HEK293 (cell line): Measurements from ENCODE around the gene GPR153.

Experiments
- CTCF ChIA-PET: fragments of 350-600 bp; formaldehyde crosslinking; extraction: SDS; loops from one replicate; lab custom pipeline; 2021; ENCODE audit warnings: antibody characterized with exemption; lab: Yijun Ruan, JAX
- POLR2A ChIA-PET: fragments of 300-600 bp; formaldehyde crosslinking; extraction: SDS; loops from one replicate; lab custom pipeline; 2020; ENCODE audit warnings: antibody characterized with exemption, inconsistent platforms; lab: Yijun Ruan, JAX
- H3K27ac ChIP-seq: fragments of 200-500 bp; sonication (Bioruptor generic); 2 replicates; pipeline ENCODE4 v1.5.1; 2014; ENCODE audit warnings: low read depth, low read length, control low read depth, inconsistent platforms; ENCODE audit errors: extremely low read depth
- H3K36me3 ChIP-seq, 2 experiments: fragments of 200-500 bp in 1 of 2; sonication (Bioruptor generic) in 1 of 2; 1 replicate in 1 of 2; 2 replicates in 1 of 2; pipeline ENCODE4 v1.5.1; 2014 to 2017; ENCODE audit warnings: inconsistent platforms in 2 of 2, low read length in 2 of 2; ENCODE audit not compliant: control insufficient read depth in 2 of 2, insufficient read depth in 1 of 2
- H3K4me1 ChIP-seq: fragments of 200-500 bp; sonication (Bioruptor generic); 2 replicates; pipeline ENCODE4 v1.5.1; 2014; ENCODE audit warnings: mild to moderate bottlenecking, low read length, inconsistent platforms; ENCODE audit not compliant: control insufficient read depth, insufficient read depth
- H3K4me3 ChIP-seq: 2 replicates; pipeline ENCODE4 v1.5.1; 2011; ENCODE audit warnings: low read depth, mild to moderate bottlenecking, control low read depth, low read length, moderate library complexity
- H3K9me3 ChIP-seq: fragments of 200-500 bp; sonication (Bioruptor generic); 2 replicates; pipeline ENCODE4 v1.5.1; 2014; ENCODE audit warnings: low read depth, low read length, inconsistent platforms; ENCODE audit not compliant: control insufficient read depth, insufficient read depth
- HOXD13 ChIP-seq: sonication (generic); formaldehyde crosslinking; IDR thresholded peaks from 2 replicates; pipeline ENCODE4 v1.8.0; 2022; ENCODE audit warnings: missing genetic modification reagents, borderline replicate concordance
- MEIS1 ChIP-seq: sonication (generic); formaldehyde crosslinking; IDR thresholded peaks from 2 replicates; pipeline ENCODE4 v1.8.1; 2022; ENCODE audit warnings: missing genetic modification reagents, mild to moderate bottlenecking, borderline replicate concordance
- MZF1 ChIP-seq: fragments of 450-650 bp; formaldehyde crosslinking; IDR thresholded peaks from 2 replicates; pipeline ENCODE4 v1.5.1; 2017; ENCODE audit warnings: missing biosample characterization, missing genetic modification characterization, borderline replicate concordance
- PRDM10 ChIP-seq: fragments of 450-650 bp; formaldehyde crosslinking; IDR thresholded peaks from 2 replicates; pipeline ENCODE4 v1.5.1; 2016; ENCODE audit warnings: missing biosample characterization, missing genetic modification characterization
- ZBTB17 ChIP-seq: fragments of 450-650 bp; formaldehyde crosslinking; IDR thresholded peaks from 2 replicates; pipeline ENCODE4 v1.5.1; 2016; ENCODE audit warnings: missing biosample characterization, missing genetic modification characterization
- ZNF112 ChIP-seq: fragments of 450-650 bp; formaldehyde crosslinking; IDR thresholded peaks from 2 replicates; pipeline ENCODE4 v1.5.0; 2017; ENCODE audit warnings: missing biosample characterization, missing genetic modification characterization
- ZNF121 ChIP-seq: fragments of 450-650 bp; formaldehyde crosslinking; IDR thresholded peaks from 2 replicates; pipeline ENCODE4 v1.5.1; 2016; ENCODE audit warnings: missing biosample characterization, missing genetic modification characterization
- ZNF132 ChIP-seq: fragments of 450-650 bp; formaldehyde crosslinking; IDR thresholded peaks from 2 replicates; pipeline ENCODE4 v1.5.1; 2017; ENCODE audit warnings: missing biosample characterization, missing genetic modification characterization, borderline replicate concordance
- ZNF274 ChIP-seq, 2 experiments: fragments of 200-500 bp in 1 of 2; fragments of 450-650 bp in 1 of 2; sonication (Bioruptor generic) in 1 of 2; formaldehyde crosslinking in 1 of 2; IDR thresholded peaks; 2 replicates each; pipeline versions ENCODE4 v1.5.1 to v1.6.1; 2014 to 2016; ENCODE audit warnings: borderline replicate concordance in 1 of 2, inconsistent platforms in 1 of 2, low read length in 1 of 2, missing biosample characterization in 1 of 2, missing genetic modification characterization in 1 of 2
- ZNF416 ChIP-seq: fragments of 450-650 bp; formaldehyde crosslinking; IDR thresholded peaks from 2 replicates; pipeline ENCODE4 v1.5.1; 2016; ENCODE audit warnings: missing biosample characterization, missing genetic modification characterization
- ZNF473 ChIP-seq: fragments of 450-650 bp; formaldehyde crosslinking; IDR thresholded peaks from 2 replicates; pipeline ENCODE4 v1.5.1; 2017; ENCODE audit warnings: missing biosample characterization, missing genetic modification characterization
- ZNF518A ChIP-seq: fragments of 450-650 bp; formaldehyde crosslinking; conservative IDR thresholded peaks from 2 replicates; pipeline ENCODE4 v1.5.1; 2016; ENCODE audit warnings: low read depth, missing biosample characterization, missing genetic modification characterization
- ZNF561 ChIP-seq: fragments of 450-650 bp; IDR thresholded peaks from 2 replicates; pipeline ENCODE4 v1.5.1; 2018; ENCODE audit warnings: missing biosample characterization, missing genetic modification characterization, borderline replicate concordance
- ZNF621 ChIP-seq: fragments of 450-650 bp; formaldehyde crosslinking; IDR thresholded peaks from 2 replicates; pipeline ENCODE4 v1.5.1; 2017; ENCODE audit warnings: missing biosample characterization, missing genetic modification characterization
- ZSCAN30 ChIP-seq: fragments of 450-650 bp; IDR thresholded peaks from 2 replicates; pipeline ENCODE4 v1.5.1; 2018; ENCODE audit warnings: missing biosample characterization, mild to moderate bottlenecking, missing genetic modification characterization, moderate library complexity
- ZXDB ChIP-seq: fragments of 450-650 bp; formaldehyde crosslinking; IDR thresholded peaks from 2 replicates; pipeline ENCODE4 v1.5.1; 2016; ENCODE audit warnings: missing biosample characterization, missing genetic modification characterization

GPR153 gene

GRCh38 chr1:6248161-6248776 is 12.6 kb downstream of the GPR153 start:
- no peak for TF ChIP-seq ZSCAN30
- TF ChIP-seq ZNF132 (tag by site-specific recombination) = no peak
- no peak for TF ChIP-seq ZNF112 (tag by site-specific recombination)
- TF ChIP-seq PRDM10 (tag by site-specific recombination) = no peak
- TF ChIP-seq ZNF621 = no peak
- TF ChIP-seq ZBTB17 (tag by site-specific recombination) = no peak
- TF ChIP-seq ZNF473 (tag by site-specific recombination) = no peak
- TF ChIP-seq HOXD13 (CRISPR knock-in tag) = no peak
- no peak for TF ChIP-seq ZNF274 (IDR thresholded peaks at IDR 0.05; ENCODE audit: low read length)
- no peak for TF ChIP-seq ZNF274 (tag by site-specific recombination; IDR thresholded peaks at IDR 0.05; ENCODE audit: borderline replicate concordance)
- TF ChIP-seq ZNF416 = no peak
- no peak for TF ChIP-seq ZNF518A (tag by site-specific recombination)
- TF ChIP-seq MZF1 (tag by site-specific recombination) = no peak
- TF ChIP-seq, all 188 proteins: peak for 0
- no peaks in the 10 kb centered on the region for H3K9me3 ChIP-seq
- CTCF ChIA-PET = interaction anchor here (0.6 to 9.2 kb wide), 13 partner anchors 8 to 236 kb away, joined by 3 to 181 read pairs (median 14); no protein-coding TSS in a partner anchor
- H3K36me3 ChIP-seq = no peaks in the 10 kb centered on the region
- no peaks in the 10 kb centered on the region for H3K4me1 ChIP-seq
- POLR2A ChIA-PET = no interaction called here
- H3K4me3 ChIP-seq = no peak overlapping the region
- H3K27ac ChIP-seq = no peak overlapping the region

- ChIA-PET POLR2A (no interaction called here), CTCF (interaction anchor here (0.6 to 9.2 kb wide), 39 partner anchors 8 to 288 kb away, joined by 3 to 181 read pairs (median 5); partner anchors contain the start of gene RNF207)
- Histone ChIP-seq H3K36me3 (no peaks in the 10 kb centered on the region), H3K27ac (no peak overlapping the region)
- TF ChIP-seq ZNF121 = no peak
- TF ChIP-seq MEIS1 (CRISPR knock-in tag) = no peak
- no peak for TF ChIP-seq ZXDB (tag by site-specific recombination)
- TF ChIP-seq ZNF561 (tag by site-specific recombination) = no peak
- TF ChIP-seq ZSCAN30 = no peak
- TF ChIP-seq, all 188 proteins: peak for 0
- H3K4me1 ChIP-seq = no peaks in the 10 kb centered on the region
- no peaks in the 10 kb centered on the region for H3K9me3 ChIP-seq
- H3K4me3 ChIP-seq = no peak overlapping the region
Observed at GRCh38 chr1:6247651-6248050, 13.2 kb downstream of the GPR153 start.
